Activated CD8-positive, alpha-beta memory T cell treated with anti-CD3 and anti-CD28 coated beads for 48 hours (primary cell): ENCODE results near the gene MCC.
"Not testable (repeated sequence)": the region's sequence is repeated elsewhere in the genome, so short reads cannot be mapped to it uniquely, and the experiment has no call there.

ENCODE experiments used
- DNase-seq, 3 experiments: peaks; one replicate each; pipeline ENCODE4 v3.0.0-alpha.2; 2020; ENCODE audit warnings: low read depth in 2 of 3, low spot score in 2 of 3

MCC gene

GRCh38 chr5:113427871-113428574 is 60.2 kb downstream of the MCC start:
- no peak for DNase-seq

- no peak for DNase-seq
Measured at GRCh38 chr5:113425909-113426308, 62.3 kb downstream of the MCC start.

- DNase-seq, result no peak
Measured at GRCh38 chr5:113421693-113422092, 66.6 kb downstream of the MCC start.

- no peak for DNase-seq
Measured at GRCh38 chr5:113405530-113405929, 82.7 kb downstream of the MCC start.

GRCh38 chr5:113404269-113404668 is 84.0 kb downstream of the MCC start:
- no peak for DNase-seq

GRCh38 chr5:113397986-113398385 is 90.3 kb downstream of the MCC start:
- DNase-seq, result not testable (repeated sequence)

GRCh38 chr5:113397046-113397445 is 91.2 kb downstream of the MCC start:
- DNase-seq, result no peak

- DNase-seq, result no peak
Measured at GRCh38 chr5:113394658-113395057, 93.6 kb downstream of the MCC start.

- DNase-seq, result no peak
Measured at GRCh38 chr5:113390224-113390623, 98.0 kb downstream of the MCC start.

GRCh38 chr5:113389116-113389515 is 99.1 kb downstream of the MCC start:
- DNase-seq, result no peak

GRCh38 chr5:113387844-113388243 is 100.4 kb downstream of the MCC start:
- DNase-seq, result no peak

GRCh38 chr5:113384782-113385285 is 103.4 kb downstream of the MCC start:
- no peak for DNase-seq

- no peak for DNase-seq
Measured at GRCh38 chr5:113382731-113383130, 105.5 kb downstream of the MCC start.

- no peak for DNase-seq
Measured at GRCh38 chr5:113381791-113382190, 106.5 kb downstream of the MCC start.

GRCh38 chr5:113380807-113381326 is 107.4 kb downstream of the MCC start:
- no peak for DNase-seq

GRCh38 chr5:113379936-113380806 is 108.1 kb downstream of the MCC start:
- DNase-seq, result no peak

GRCh38 chr5:113378959-113379541 is 109.2 kb downstream of the MCC start:
- DNase-seq, result peak in 1 of 3 experiments; percentile 17

- no peak for DNase-seq
Measured at GRCh38 chr5:113378514-113378913, 109.7 kb downstream of the MCC start.

- no peak for DNase-seq
Measured at GRCh38 chr5:113378081-113378480, 110.2 kb downstream of the MCC start.

GRCh38 chr5:113376640-113377039 is 111.6 kb downstream of the MCC start:
- DNase-seq, result no peak

- no peak for DNase-seq
Measured at GRCh38 chr5:113375480-113376060, 112.7 kb downstream of the MCC start.
